ENCODE data around the gene OR5A1. TPM values are rescaled to one million over a fixed set of nuclear protein-coding genes. Genes with fewer than 3 reads are reported as not detected.
"Not testable (repeated sequence)": the region's sequence is repeated elsewhere in the genome, so short reads cannot be mapped to it uniquely, and the experiment has no call there.

The OR5A1 gene
- total RNA-seq, 6 experiments from 2014 or later: not detected

DNA sequence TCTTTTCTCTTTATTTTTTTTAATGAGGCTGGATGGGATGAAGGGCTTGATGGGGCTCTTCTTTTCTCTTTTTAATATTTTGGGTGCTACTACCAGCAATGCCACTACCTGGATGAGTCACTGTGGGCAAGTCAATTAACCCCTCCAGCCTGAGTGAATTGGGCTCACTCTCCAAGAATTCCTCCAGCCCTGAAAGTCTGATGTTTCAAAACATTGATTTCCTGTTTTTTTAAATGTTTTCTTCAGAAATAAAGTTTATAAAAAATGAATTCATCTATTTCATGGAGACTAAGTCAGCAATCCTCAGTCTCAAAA lies 9.2 kb upstream of the OR5A1 start:
- Histone ChIP-seq H3K27ac (no peak overlapping the region), H3K27me3 (no peaks in the 10 kb centered on the region), H3K9me3 (no peaks in the 10 kb centered on the region), H3K36me3 (no peaks in the 10 kb centered on the region), H3K4me3 (no peak overlapping the region), H3K4me1 (no peaks in the 10 kb centered on the region)
- ATAC-seq: peak in 1 of 4 donors; percentile 40
- TF ChIP-seq, protein P1, sequence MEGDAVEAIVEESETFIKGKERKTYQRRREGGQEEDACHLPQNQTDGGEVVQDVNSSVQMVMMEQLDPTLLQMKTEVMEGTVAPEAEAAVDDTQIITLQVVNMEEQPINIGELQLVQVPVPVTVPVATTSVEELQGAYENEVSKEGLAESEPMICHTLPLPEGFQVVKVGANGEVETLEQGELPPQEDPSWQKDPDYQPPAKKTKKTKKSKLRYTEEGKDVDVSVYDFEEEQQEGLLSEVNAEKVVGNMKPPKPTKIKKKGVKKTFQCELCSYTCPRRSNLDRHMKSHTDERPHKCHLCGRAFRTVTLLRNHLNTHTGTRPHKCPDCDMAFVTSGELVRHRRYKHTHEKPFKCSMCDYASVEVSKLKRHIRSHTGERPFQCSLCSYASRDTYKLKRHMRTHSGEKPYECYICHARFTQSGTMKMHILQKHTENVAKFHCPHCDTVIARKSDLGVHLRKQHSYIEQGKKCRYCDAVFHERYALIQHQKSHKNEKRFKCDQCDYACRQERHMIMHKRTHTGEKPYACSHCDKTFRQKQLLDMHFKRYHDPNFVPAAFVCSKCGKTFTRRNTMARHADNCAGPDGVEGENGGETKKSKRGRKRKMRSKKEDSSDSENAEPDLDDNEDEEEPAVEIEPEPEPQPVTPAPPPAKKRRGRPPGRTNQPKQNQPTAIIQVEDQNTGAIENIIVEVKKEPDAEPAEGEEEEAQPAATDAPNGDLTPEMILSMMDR (IDR thresholded peaks at IDR 0.05): no peak
- TF ChIP-seq POLR2A (IDR thresholded peaks at IDR 0.05): no peak
- intact Hi-C loops (cut with DNase I): loop anchor here in 1 of 2 donors (5.0 kb wide), 1 partner anchor 165 kb away; no protein-coding TSS in a partner anchor
- no peak for DNase-seq

DNA sequence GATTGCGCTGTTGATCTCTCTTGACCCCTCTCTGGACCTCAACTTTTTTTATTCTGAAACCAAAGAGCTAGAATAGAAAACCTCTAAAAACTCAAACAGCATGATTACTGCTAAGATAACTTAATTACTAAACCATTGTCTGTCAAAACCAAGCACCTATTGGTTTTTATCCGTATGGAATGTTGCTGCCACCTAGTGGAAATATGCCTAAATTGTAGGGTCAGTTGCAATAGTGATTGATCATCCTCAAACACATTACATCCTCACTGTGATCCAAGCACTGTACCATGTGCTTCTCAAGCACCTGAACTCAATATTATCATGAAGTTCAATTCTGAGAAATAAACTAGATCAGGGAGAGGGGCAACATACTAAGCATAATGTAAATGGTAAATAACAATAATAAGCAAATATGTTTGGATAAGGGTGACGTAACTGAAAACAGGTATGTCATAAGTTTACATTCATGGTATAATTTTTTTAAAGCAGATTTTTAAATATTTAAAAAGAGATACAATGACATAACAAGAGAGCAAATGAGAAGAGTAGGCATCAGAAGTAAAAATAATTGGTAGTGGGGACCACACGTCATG lies 6.2 kb upstream of the OR5A1 start:
- H3K27me3 ChIP-seq: no peaks in the 10 kb centered on the region
- intact Hi-C loops (cut with DNase I): loop anchor here in 1 of 2 donors (5.0 kb wide), 1 partner anchor 168 kb away; no protein-coding TSS in a partner anchor
- peak; percentile 90 to 97 (median 92) for ATAC-seq

DNA sequence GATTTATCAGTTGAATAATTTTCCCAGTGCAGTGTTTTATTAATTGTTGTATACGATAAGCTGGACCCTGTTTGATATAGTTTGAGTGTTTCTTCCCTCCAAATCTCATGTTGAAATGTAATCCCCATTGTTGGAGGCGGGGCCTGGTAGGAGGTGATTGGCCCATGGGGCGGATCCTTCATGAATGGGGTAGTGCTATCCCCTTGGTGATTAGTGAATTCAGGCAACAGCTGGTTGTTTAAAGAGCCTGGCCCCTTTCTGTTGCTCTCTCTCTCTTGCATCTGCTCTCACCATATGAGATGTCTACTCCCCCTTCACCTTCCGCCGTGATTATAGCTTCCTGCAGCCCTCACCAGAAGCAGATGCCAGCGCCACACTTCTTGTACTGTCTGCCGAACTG lies 1.5 kb downstream of the OR5A1 start:
- no peaks in the 10 kb centered on the region for H3K4me1 ChIP-seq
- 78% methylated on average over 7 of the region's 7 CpGs for WGBS (ENCODE audit: insufficient coverage, low coverage, low lambda C conversion rate, missing lambda C conversion rate)
- H3K4me3 ChIP-seq: no peak overlapping the region
- no peak overlapping the region for H3K27ac ChIP-seq
- DNase-seq (no peak), ATAC-seq (no peak)
- H3K36me3 ChIP-seq: no peaks in the 10 kb centered on the region
- intact Hi-C loops (cut with DNase I): no loop called here
- no peaks in the 10 kb centered on the region for H3K27me3 ChIP-seq
- TF ChIP-seq, protein P1 (IDR thresholded peaks at IDR 0.05): no peak
- no peak for TF ChIP-seq POLR2A (IDR thresholded peaks at IDR 0.05)
- H3K9me3 ChIP-seq: no peaks in the 10 kb centered on the region

More for the DNA sequence above, 6.2 kb upstream of the OR5A1 start:
- no peaks in the 10 kb centered on the region for H3K9me3 ChIP-seq
- TF ChIP-seq POLR2A (IDR thresholded peaks at IDR 0.05): no peak
- TF ChIP-seq, protein P1 (IDR thresholded peaks at IDR 0.05): peak; percentile 86 to 92 (median 89)
- no peak overlapping the region for H3K27ac ChIP-seq
- H3K4me3 ChIP-seq: no peak overlapping the region
- DNase-seq: peak in 1 of 3 donors; percentile 48
- no peaks in the 10 kb centered on the region for H3K36me3 ChIP-seq
- 59% methylated on average over 4 of the region's 4 CpGs for WGBS (ENCODE audit: insufficient coverage, low coverage, low lambda C conversion rate, missing lambda C conversion rate)
- no peaks in the 10 kb centered on the region for H3K4me1 ChIP-seq

DNA sequence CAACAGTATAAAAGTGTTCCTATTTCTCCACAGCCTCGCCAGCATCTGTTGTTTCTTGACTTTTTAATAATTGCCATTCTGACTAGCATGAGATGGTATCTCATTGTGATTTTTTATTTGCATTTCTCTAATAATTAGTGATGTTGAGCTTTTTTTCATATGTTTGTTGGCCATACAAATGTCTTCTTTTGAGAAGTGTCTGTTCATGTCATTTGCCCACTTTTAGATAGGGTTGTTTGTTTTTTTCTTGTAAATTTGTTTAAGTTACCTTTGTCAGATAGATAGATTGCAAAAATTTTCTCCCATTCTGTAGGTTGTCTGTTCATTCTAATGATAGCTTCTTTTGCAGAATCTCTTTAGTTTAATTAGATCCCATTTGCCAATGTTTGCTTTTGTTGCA lies 9.4 kb downstream of the OR5A1 start:
- H3K4me3 ChIP-seq; H3K36me3 ChIP-seq; H3K27ac ChIP-seq; DNase-seq; intact Hi-C loops (cut with DNase I); ATAC-seq; H3K9me3 ChIP-seq; H3K4me1 ChIP-seq; H3K27me3 ChIP-seq: not testable (repeated sequence)
- WGBS (ENCODE audit: insufficient coverage, low coverage, low lambda C conversion rate, missing lambda C conversion rate): 75% methylated on average over 1 of the region's 1 CpG

DNA sequence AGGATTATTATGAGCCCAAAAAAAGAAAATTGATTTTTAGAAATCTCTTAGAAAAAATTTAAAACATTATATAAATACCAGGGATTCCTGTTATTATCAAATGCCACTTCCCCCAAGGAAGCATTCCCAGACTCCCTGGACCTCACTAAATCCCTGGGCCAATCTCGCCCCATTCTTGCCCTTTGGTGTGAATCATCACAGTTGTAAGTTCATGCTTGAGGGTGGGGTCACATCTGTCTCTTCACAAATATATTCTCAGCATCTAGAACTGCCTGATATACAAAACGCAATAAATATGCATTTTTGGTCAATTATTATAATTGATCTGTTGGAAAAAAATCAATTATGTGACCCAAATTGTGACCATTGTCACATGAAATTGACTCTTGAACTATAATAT lies 12.2 kb downstream of the OR5A1 start:
- Histone ChIP-seq H3K36me3 (no peaks in the 10 kb centered on the region), H3K4me3 (no peak overlapping the region), H3K27ac (no peak overlapping the region), H3K27me3 (no peaks in the 10 kb centered on the region), H3K9me3 (no peaks in the 10 kb centered on the region), H3K4me1 (no peaks in the 10 kb centered on the region)
- DNase-seq (no peak), ATAC-seq (no peak)
- WGBS (ENCODE audit: insufficient coverage, low coverage, low lambda C conversion rate, missing lambda C conversion rate): 47% methylated on average over 2 of the region's 2 CpGs
- intact Hi-C loops (cut with DNase I): no loop called here
- TF ChIP-seq POLR2A (IDR thresholded peaks at IDR 0.05): no peak
- TF ChIP-seq, protein P1 (IDR thresholded peaks at IDR 0.05): no peak
